Endothelial cell of umbilical vein (primary cell): ENCODE results near the gene PHLPP1.

Experiments
- CTCF ChIP-seq, 2 donors: IDR thresholded peaks; 1 replicate in 1 of 2; 2 replicates in 1 of 2; pipeline ENCODE4 v1.5.1; 2011; ENCODE audit warnings: low read length in 2 of 2, mild to moderate bottlenecking in 2 of 2, moderate library complexity in 2 of 2, control low read depth in 1 of 2, inconsistent platforms in 1 of 2, low read depth in 1 of 2; ENCODE audit not compliant: insufficient read depth in 1 of 2; ENCODE audit errors: extremely low read depth in 1 of 2
- MAX ChIP-seq: IDR thresholded peaks from 2 replicates; pipeline ENCODE4 v1.6.1; 2011; ENCODE audit not compliant: insufficient read depth, insufficient read length
- POLR2A ChIP-seq: IDR thresholded peaks from 2 replicates; pipeline ENCODE4 v1.6.1; 2012; ENCODE audit warnings: low read depth, mild to moderate bottlenecking, control low read depth, low read length
- POLR2AphosphoS5 ChIP-seq: IDR thresholded peaks from 2 replicates; pipeline ENCODE4 v1.6.1; 2012; ENCODE audit warnings: low read depth, mild to moderate bottlenecking, control low read depth, low read length, moderate library complexity; ENCODE audit not compliant: insufficient read depth

- TF ChIP-seq POLR2A: no peak
- no peak for TF ChIP-seq MAX
- no peak for TF ChIP-seq POLR2AphosphoS5
- no peak for TF ChIP-seq CTCF (IDR thresholded peaks at IDR 0.05; ENCODE audit: extremely low read depth in 1 of 2, insufficient read depth in 1 of 2, low read depth in 1 of 2, low read length in 2 of 2)
These were observed 301.7 kb downstream of the PHLPP1 start for GRCh38 chr18:63017076-63017475.
